ENCODE data around the gene LAMA2. TPM values are rescaled to one million over a fixed set of nuclear protein-coding genes. Genes with fewer than 3 reads are reported as not detected.

Gene LAMA2
- total and polyA plus RNA-seq, 2 donors (not counting 3 experiments of a cell fraction or from before 2014, with no cell fraction given), result 0.51 to 0.75 TPM

- ChIA-PET POLR2A (no interaction called here), CTCF (interaction anchor here (1.1 kb wide), 1 partner anchor 12 kb away, joined by 3 read pairs; no protein-coding TSS in a partner anchor)
- BruUV-seq (replicated peaks), result no TSS peak
- H3K27ac ChIP-seq (ENCODE audit: insufficient read depth, low read depth, low read length), result no peak overlapping the region
- no peak for DNase-seq (ENCODE audit: low read depth, low spot score)
- H3K36me3 ChIP-seq (ENCODE audit: control insufficient read depth in 2 of 2, extremely low read depth in 1 of 2, insufficient read depth in 2 of 2, low read length in 2 of 2), result no peaks in the 10 kb centered on the region
- H2AFZ ChIP-seq (ENCODE audit: low read depth, low read length), result no peak overlapping the region
- no peaks in the 10 kb centered on the region for H3K27me3 ChIP-seq (ENCODE audit: control insufficient read depth in 2 of 2, insufficient read depth in 2 of 2, low read length in 2 of 2)
- no peak for FAIRE-seq
- dilution Hi-C loops (cut with MboI; ENCODE audit: extremely low pct_ligation_motif_present, low sequenced_read_pairs), result no loop called here
- no peaks in the 10 kb centered on the region for H3K9me3 ChIP-seq (replicated peaks; ENCODE audit: control insufficient read depth, insufficient read depth, low read length)
- H3K9ac ChIP-seq (replicated peaks; ENCODE audit: extremely low read depth, insufficient read depth, low read length), result no peak overlapping the region
- no peak overlapping the region for H3K4me2 ChIP-seq (ENCODE audit: insufficient read depth, low read length)
- H3K4me3 ChIP-seq (replicated peaks in 1 of 3; ENCODE audit: insufficient read depth in 1 of 3, low read depth in 1 of 3, low read length in 3 of 3), result no peak overlapping the region
- no peaks in the 10 kb centered on the region for H3K9me1 ChIP-seq (replicated peaks; ENCODE audit: control insufficient read depth, extremely low read depth, insufficient read depth, low read length)
- TF ChIP-seq MAX (IDR thresholded peaks at IDR 0.05; ENCODE audit: insufficient read depth, insufficient read length), result no peak
- TF ChIP-seq FOS (IDR thresholded peaks at IDR 0.05; ENCODE audit: borderline replicate concordance, insufficient read depth, low read length), result no peak
- no peak for TF ChIP-seq JUN (IDR thresholded peaks at IDR 0.05; ENCODE audit: borderline replicate concordance, insufficient read depth, insufficient read length, low read depth)
- no peak for TF ChIP-seq MYC (IDR thresholded peaks at IDR 0.05; ENCODE audit: low read depth, low read length)
- TF ChIP-seq EZH2 (IDR thresholded peaks at IDR 0.05; ENCODE audit: borderline replicate concordance, low read depth, low read length, severe bottlenecking), result no peak
- TF ChIP-seq POLR2A (IDR thresholded peaks at IDR 0.05; ENCODE audit: low read depth, low read length), result no peak
- TF ChIP-seq, protein P1, sequence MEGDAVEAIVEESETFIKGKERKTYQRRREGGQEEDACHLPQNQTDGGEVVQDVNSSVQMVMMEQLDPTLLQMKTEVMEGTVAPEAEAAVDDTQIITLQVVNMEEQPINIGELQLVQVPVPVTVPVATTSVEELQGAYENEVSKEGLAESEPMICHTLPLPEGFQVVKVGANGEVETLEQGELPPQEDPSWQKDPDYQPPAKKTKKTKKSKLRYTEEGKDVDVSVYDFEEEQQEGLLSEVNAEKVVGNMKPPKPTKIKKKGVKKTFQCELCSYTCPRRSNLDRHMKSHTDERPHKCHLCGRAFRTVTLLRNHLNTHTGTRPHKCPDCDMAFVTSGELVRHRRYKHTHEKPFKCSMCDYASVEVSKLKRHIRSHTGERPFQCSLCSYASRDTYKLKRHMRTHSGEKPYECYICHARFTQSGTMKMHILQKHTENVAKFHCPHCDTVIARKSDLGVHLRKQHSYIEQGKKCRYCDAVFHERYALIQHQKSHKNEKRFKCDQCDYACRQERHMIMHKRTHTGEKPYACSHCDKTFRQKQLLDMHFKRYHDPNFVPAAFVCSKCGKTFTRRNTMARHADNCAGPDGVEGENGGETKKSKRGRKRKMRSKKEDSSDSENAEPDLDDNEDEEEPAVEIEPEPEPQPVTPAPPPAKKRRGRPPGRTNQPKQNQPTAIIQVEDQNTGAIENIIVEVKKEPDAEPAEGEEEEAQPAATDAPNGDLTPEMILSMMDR (IDR thresholded peaks at IDR 0.05; ENCODE audit: extremely low read depth in 1 of 2, insufficient read depth in 1 of 2, low read depth in 1 of 2, low read length in 2 of 2), result no peak
- no peak for TF ChIP-seq GATA2 (IDR thresholded peaks at IDR 0.05; ENCODE audit: insufficient read depth, insufficient read length, low read depth, low read length)
- TF ChIP-seq POLR2AphosphoS5 (IDR thresholded peaks at IDR 0.05; ENCODE audit: insufficient read depth, low read depth, low read length), result no peak
- H4K20me1 ChIP-seq (replicated peaks; ENCODE audit: control insufficient read depth, extremely low read depth, insufficient read depth, low read length), result no peaks in the 10 kb centered on the region
- no peaks in the 10 kb centered on the region for H3K79me2 ChIP-seq (ENCODE audit: control insufficient read depth, insufficient read depth, low read length)
- no peaks in the 10 kb centered on the region for H3K4me1 ChIP-seq (ENCODE audit: control insufficient read depth, extremely low read depth, insufficient read depth, low read length)
- intact Hi-C loops (cut with micrococcal nuclease), result no loop called here
Measured at GRCh38 chr6:129455126-129455769, 572.3 kb downstream of the LAMA2 start.

All from endothelial cell of umbilical vein (primary cell).